ENCODE data around the gene HS6ST1. TPM values are rescaled to one million over a fixed set of nuclear protein-coding genes. Genes with fewer than 3 reads are reported as not detected.

Gene HS6ST1
- total RNA-seq, 2 donors from 2014 or later: 19.3 to 22.9 TPM

GRCh38 chr2:128280901-128281321, 37.8 kb downstream of the HS6ST1 start:
- Histone ChIP-seq H3K4me1 (no peaks in the 10 kb centered on the region), H3K4me3 (no peak overlapping the region), H3K27ac (no peak overlapping the region), H3K9me3 (no peaks in the 10 kb centered on the region), H3K27me3 (no peaks in the 10 kb centered on the region), H3K36me3 (no peaks in the 10 kb centered on the region), H3K9ac (ENCODE audit: low read depth in 2 of 2, low read length in 2 of 2) (no peak overlapping the region)
- intact Hi-C loops (cut with DNase I): no loop called here
- TF ChIP-seq CTCF (IDR thresholded peaks at IDR 0.05): no peak
- no peak for DNase-seq

GRCh38 chr2:128280158-128280871, 38.4 kb downstream of the HS6ST1 start:
- no peak for TF ChIP-seq CTCF (IDR thresholded peaks at IDR 0.05)
- Histone ChIP-seq H3K27me3 (no peaks in the 10 kb centered on the region), H3K4me1 (no peaks in the 10 kb centered on the region), H3K36me3 (no peaks in the 10 kb centered on the region), H3K4me3 (no peak overlapping the region), H3K9me3 (no peaks in the 10 kb centered on the region), H3K27ac (no peak overlapping the region), H3K9ac (ENCODE audit: low read depth in 2 of 2, low read length in 2 of 2) (no peak overlapping the region)
- no peak for DNase-seq
- intact Hi-C loops (cut with DNase I): no loop called here

- H3K9ac ChIP-seq (ENCODE audit: low read depth in 2 of 2, low read length in 2 of 2): no peak overlapping the region
- no peaks in the 10 kb centered on the region for H3K36me3 ChIP-seq
- no peak for TF ChIP-seq CTCF (IDR thresholded peaks at IDR 0.05)
- no peaks in the 10 kb centered on the region for H3K4me1 ChIP-seq
- H3K27ac ChIP-seq: no peak overlapping the region
- H3K9me3 ChIP-seq: no peaks in the 10 kb centered on the region
- no peaks in the 10 kb centered on the region for H3K27me3 ChIP-seq
- DNase-seq: no peak
- no peak overlapping the region for H3K4me3 ChIP-seq
- intact Hi-C loops (cut with DNase I): no loop called here
Measured at GRCh38 chr2:128279786-128280157, 38.9 kb downstream of the HS6ST1 start.

GRCh38 chr2:128279009-128279408, 39.7 kb downstream of the HS6ST1 start:
- H3K27me3 ChIP-seq: no peaks in the 10 kb centered on the region
- DNase-seq: no peak
- no peaks in the 10 kb centered on the region for H3K9me3 ChIP-seq
- intact Hi-C loops (cut with DNase I): no loop called here
- H3K4me1 ChIP-seq: no peaks in the 10 kb centered on the region
- H3K4me3 ChIP-seq: no peak overlapping the region
- no peak overlapping the region for H3K27ac ChIP-seq
- TF ChIP-seq CTCF (IDR thresholded peaks at IDR 0.05): no peak
- H3K36me3 ChIP-seq: no peaks in the 10 kb centered on the region
- no peak overlapping the region for H3K9ac ChIP-seq (ENCODE audit: low read depth in 2 of 2, low read length in 2 of 2)

- no peaks in the 10 kb centered on the region for H3K4me1 ChIP-seq
- no peak overlapping the region for H3K9ac ChIP-seq (ENCODE audit: low read depth in 2 of 2, low read length in 2 of 2)
- no peaks in the 10 kb centered on the region for H3K9me3 ChIP-seq
- intact Hi-C loops (cut with DNase I): no loop called here
- no peak for TF ChIP-seq CTCF (IDR thresholded peaks at IDR 0.05)
- no peak overlapping the region for H3K27ac ChIP-seq
- no peaks in the 10 kb centered on the region for H3K36me3 ChIP-seq
- no peaks in the 10 kb centered on the region for H3K27me3 ChIP-seq
- DNase-seq: no peak
- H3K4me3 ChIP-seq: no peak overlapping the region
Measured at GRCh38 chr2:128277961-128278681, 40.5 kb downstream of the HS6ST1 start.
